ENCODE results near the gene KSR1. TPM values are rescaled to one million over a fixed set of nuclear protein-coding genes. Genes with fewer than 3 reads are reported as not detected.

Gene KSR1
- polyA plus RNA-seq, 1 of the 3 experiments (the other 2 are of a cell fraction): 7.5 TPM

- H3K27ac ChIP-seq (ENCODE audit: low read depth in 2 of 2, low read length in 1 of 2): no peak overlapping the region
- POLR2A ChIA-PET: no interaction called here
- peaks cover 0 to under 1% of the 10 kb centered on the region in 2 experiments; a peak in 1 of 4 replicates for H3K4me1 ChIP-seq (ENCODE audit: control insufficient read depth in 1 of 2, insufficient read depth in 2 of 2, low read depth in 1 of 2, low read length in 1 of 2)
- no peak overlapping the region for H2AFZ ChIP-seq (ENCODE audit: low read depth)
- CTCF ChIA-PET: interaction anchor here (0.6 to 20.9 kb wide), 63 partner anchors 9 to 384 kb away, joined by 3 to 365 read pairs (median 5); partner anchors contain the start of genes KSR1 and LGALS9
- no peaks in the 10 kb centered on the region for H3K27me3 ChIP-seq (ENCODE audit: insufficient read depth)
- no peaks in the 10 kb centered on the region for H4K20me1 ChIP-seq (ENCODE audit: insufficient read depth)
- peaks cover 3 to 18% of the 10 kb centered on the region in 2 experiments for H3K36me3 ChIP-seq (replicated peaks in 1 of 2; ENCODE audit: control insufficient read depth in 1 of 2, insufficient read depth in 2 of 2, low read length in 1 of 2)
- no peak overlapping the region for H3K9ac ChIP-seq
- 49% methylated on average over 13 of the region's 15 CpGs for WGBS (ENCODE audit: low lambda C conversion rate)
- no peaks in the 10 kb centered on the region for H3K79me2 ChIP-seq (ENCODE audit: insufficient read depth)
- H3K4me2 ChIP-seq: no peak overlapping the region
- H3K9me2 ChIP-seq: no peaks in the 10 kb centered on the region
- no peaks in the 10 kb centered on the region for H3K9me3 ChIP-seq
- H3F3A ChIP-seq (replicated peaks; ENCODE audit: insufficient read depth): peaks cover 4% of the 10 kb centered on the region
- DNase-seq: peak; percentile 87
- peak overlapping the region in 1 of 2 experiments; percentile 42; a peak in 1 of 4 replicates for H3K4me3 ChIP-seq (ENCODE audit: low read depth in 2 of 2, low read length in 1 of 2)
- TF ChIP-seq NRF1 (IDR thresholded peaks at IDR 0.05; ENCODE audit: low read depth, low read length): no peak
- no peak for TF ChIP-seq EZH2phosphoT487 (IDR thresholded peaks at IDR 0.05; ENCODE audit: borderline replicate concordance, low read depth)
- TF ChIP-seq MXI1 (IDR thresholded peaks at IDR 0.05; ENCODE audit: low read depth, low read length): no peak
- TF ChIP-seq CTCF (IDR thresholded peaks at IDR 0.05): peak; percentile 92
- no peak for TF ChIP-seq CHD2 (IDR thresholded peaks at IDR 0.05; ENCODE audit: low read length, partially characterized antibody)
- TF ChIP-seq USF2 (IDR thresholded peaks at IDR 0.05; ENCODE audit: borderline replicate concordance, low read depth, low read length): no peak
- TF ChIP-seq RAD21 (IDR thresholded peaks at IDR 0.05; ENCODE audit: low read length): peak; percentile 69
- TF ChIP-seq ELF1 (IDR thresholded peaks at IDR 0.05): no peak
- no peak for TF ChIP-seq REST (IDR thresholded peaks at IDR 0.05; ENCODE audit: low read depth, low read length)
- no peak for TF ChIP-seq TAF1 (IDR thresholded peaks at IDR 0.05; ENCODE audit: borderline replicate concordance, low read depth, low read length)
- TF ChIP-seq GABPA (IDR thresholded peaks at IDR 0.05; ENCODE audit: low read depth): no peak
- peak; percentile 85 for TF ChIP-seq SMC3 (IDR thresholded peaks at IDR 0.05; ENCODE audit: low read depth, low read length)
- TF ChIP-seq POLR2AphosphoS5 (IDR thresholded peaks at IDR 0.05; ENCODE audit: low read depth, low read length): no peak
- TF ChIP-seq MEF2A (IDR thresholded peaks at IDR 0.05; ENCODE audit: borderline replicate concordance, low read depth): no peak
- no peak for TF ChIP-seq USF1 (IDR thresholded peaks at IDR 0.05; ENCODE audit: borderline replicate concordance, low read depth)
These were observed 146.6 kb downstream of the KSR1 start for GRCh38 chr17:27602721-27603420.
